Prostate gland (tissue), 2 donors: ENCODE measurements around the gene ISCA1.

Experiments
- CTCF ChIP-seq, 4 experiments: fragments of 200-600 bp in 2 of 4; fragments of 450-650 bp in 2 of 4; sonication (generic) in 2 of 4; IDR thresholded peaks; 1 replicate in 3 of 4; 2 replicates in 1 of 4; pipeline ENCODE4 v1.5.1; 2016 to 2019; ENCODE audit warnings: antibody characterized with exemption in 4 of 4, mild to moderate bottlenecking in 2 of 4, moderate library complexity in 2 of 4
- POLR2A ChIP-seq: fragments of 450-650 bp; IDR thresholded peaks from one replicate; pipeline ENCODE4 v1.6.1; 2016; ENCODE audit warnings: antibody characterized with exemption, mild to moderate bottlenecking
- POLR2AphosphoS5 ChIP-seq: sonication (generic); formaldehyde crosslinking; IDR thresholded peaks from one replicate; pipeline ENCODE4 v1.6.1; 2017; ENCODE audit warnings: antibody characterized with exemption

DNA sequence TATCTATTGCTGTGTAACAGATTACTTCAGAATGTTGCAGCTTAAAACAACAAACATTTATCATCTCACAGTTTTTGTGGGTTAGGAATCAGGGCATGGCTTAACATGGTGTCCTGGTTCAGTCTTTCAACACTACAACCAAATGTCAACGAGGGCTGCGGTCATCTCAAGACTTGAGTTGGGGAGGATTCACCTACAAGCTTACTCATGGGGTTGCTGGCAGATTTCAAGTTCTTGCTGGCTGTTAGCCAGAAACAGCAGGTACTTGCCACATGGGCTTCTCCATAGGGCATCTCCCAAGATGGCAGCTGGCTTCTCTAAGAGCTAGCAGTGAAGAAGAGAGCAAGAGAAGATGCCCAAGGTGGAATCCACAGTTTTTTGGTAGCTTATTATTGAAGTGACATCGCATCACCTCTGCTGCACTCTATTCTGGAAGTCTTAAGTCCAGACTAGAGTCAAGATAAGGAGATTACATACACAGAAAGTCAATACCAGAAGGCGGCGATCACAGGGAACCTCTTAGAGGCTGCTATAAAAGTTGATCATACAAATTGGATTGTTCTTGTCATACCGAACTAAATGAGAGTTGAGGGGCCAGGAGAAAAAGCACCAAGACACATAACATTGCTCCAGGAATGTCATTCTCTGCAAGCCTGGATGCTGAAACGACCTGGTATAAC, 65.1 kb downstream of the ISCA1 start:
- TF ChIP-seq POLR2AphosphoS5 (no peak), CTCF (IDR thresholded peaks at IDR 0.05) (no peak), POLR2A (no peak)
